NCI-H82 treated with DMSO at 0.1 percent for 48 hours (cell line): ENCODE data around the gene MORN1.

Experiments
- DNase-seq: peaks from one replicate; lab custom pipeline; 2025; ENCODE audit not compliant: unreplicated experiment; lab: John Stamatoyannopoulos, UW

The MORN1 gene

DNA sequence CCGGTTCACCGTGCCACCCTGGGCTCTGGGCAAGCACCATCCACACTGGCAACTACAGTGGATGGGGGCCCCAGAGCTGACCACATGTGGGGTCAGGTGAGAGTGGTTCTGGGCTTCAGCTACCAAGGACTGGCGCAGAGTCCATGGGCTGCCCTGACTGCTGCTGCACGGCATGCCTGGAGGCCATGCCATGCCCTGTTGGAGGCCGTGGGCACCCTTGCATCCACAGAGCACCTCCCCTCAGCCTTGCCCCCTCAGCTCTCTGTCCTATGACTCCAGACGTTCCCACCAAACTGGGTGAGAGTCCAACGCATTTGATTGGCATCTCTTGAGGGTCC is 15.5 kb downstream of the MORN1 start:
- DNase-seq: no peak

DNA sequence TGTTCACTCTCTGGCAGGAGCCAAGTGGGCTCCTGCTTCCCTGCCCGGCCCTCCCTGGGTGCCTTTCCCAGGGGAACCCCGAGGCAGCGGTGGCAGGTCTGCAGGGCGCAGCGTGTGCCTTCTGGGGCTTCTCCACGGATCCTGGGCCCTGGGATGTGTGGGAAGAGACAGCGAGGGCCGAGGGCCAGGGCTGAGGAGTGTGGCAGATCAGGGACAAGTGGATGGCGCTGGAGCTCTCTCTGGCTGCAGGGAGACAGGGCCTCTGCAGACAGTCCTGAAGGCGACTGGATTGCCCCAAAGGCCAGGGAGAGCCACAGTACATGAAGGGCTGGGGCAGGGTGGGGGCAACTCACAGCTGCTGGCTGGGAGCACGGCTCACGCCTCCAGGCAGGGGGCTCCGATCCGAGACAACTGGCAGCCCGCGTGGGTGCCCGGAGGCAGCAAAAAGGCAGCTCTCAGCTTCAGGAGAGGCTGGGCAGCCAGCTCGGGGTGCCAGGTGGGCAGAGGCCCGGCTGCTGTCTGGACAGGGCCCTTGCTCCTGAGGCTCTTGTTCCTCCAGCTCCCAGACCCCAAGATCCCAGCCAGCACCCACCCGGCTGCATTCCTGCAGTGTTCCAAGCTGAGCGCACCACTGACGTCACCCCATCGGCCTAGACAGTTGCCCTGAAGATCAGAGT is 16.0 kb downstream of the MORN1 start:
- DNase-seq: no peak

DNA sequence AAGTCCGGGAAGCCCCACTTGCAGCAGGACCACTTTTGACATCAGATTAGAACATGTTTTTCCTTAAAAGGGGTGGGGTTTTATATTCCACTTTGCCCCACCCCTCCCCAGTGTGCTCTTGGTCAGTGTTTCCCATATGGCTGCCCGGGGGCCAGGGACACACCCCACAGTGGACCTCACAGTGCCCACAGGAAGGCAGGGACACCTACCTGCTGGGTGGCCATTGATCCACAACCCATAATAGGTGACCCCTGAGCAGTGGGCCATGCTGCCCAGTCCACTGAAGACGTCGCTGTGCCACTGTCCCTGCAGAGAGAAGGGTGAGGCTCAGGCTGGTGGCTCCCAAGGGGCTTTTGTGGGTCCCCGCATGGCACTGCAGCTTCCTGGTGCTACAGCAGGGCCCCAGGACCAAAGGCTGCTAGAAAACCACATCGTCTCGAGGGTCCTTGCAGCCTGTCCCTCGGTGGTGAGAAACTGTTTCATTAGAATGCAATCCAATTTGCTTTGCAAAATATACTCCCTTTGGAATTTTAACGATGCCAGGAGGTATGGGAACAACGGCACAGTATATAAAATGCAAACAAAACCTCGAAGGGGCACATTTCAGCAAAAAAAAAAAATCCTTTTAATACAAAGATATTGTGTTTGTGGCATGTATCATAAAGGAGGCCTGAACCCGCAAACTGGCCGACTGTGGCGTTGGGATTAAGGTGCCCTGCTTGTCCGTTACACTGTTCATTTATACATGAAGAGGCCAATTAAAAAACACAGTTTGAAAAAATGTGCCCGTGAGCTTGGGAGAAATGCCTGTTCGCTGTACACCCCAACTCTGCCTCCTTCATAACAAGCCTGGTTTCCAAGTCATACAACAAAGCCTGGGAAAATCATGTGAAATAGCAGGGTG is 16.9 kb downstream of the MORN1 start:
- DNase-seq: no peak

- DNase-seq: no peak
Measured at GRCh38 chr1:2373551-2374251, 17.7 kb downstream of the MORN1 start.

DNA sequence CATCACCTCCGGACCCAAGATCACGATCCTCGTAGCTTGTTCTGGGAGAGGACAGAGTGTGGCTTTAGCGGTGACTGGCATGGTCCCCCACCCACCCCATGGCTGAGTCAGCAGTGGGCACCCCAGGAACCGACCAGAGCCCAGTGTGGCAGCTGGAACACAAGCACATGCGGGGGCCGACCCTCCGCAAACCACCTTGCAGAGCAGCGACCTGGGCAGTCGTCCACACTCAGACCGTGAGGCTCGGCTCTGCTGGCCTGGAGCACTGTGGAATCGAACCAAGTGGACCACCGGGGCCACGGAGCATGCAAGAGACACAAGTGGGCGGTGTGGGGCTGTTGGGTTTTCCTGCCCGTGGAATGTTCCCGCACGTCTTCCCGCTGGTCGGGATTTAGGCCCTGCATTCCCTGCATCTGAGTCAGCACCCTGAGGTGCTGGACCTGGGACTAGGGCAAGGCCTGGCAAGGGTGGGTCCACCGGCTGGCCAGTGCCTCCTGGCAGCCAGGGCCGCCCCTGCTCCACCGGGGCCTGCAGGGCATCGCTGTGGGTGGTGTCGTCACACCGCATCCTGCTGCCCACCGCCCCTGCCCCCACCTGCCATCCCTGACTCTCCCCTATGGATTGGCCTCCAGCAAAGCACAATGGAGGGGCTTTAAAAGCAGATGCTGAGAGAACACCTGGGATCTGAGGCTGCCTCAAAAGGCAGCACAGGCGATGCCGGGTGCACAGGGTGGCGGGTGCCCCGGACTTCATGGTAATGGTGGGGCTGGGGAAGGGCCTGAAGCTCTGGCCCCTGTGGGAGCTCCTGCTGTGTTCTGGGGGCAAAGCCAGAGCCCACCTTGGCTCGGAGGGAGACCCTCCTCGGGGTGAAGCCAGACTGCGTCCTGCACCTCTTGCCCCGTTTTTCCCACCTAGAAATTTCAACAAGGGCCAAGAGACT is 18.5 kb downstream of the MORN1 start:
- no peak for DNase-seq

DNA sequence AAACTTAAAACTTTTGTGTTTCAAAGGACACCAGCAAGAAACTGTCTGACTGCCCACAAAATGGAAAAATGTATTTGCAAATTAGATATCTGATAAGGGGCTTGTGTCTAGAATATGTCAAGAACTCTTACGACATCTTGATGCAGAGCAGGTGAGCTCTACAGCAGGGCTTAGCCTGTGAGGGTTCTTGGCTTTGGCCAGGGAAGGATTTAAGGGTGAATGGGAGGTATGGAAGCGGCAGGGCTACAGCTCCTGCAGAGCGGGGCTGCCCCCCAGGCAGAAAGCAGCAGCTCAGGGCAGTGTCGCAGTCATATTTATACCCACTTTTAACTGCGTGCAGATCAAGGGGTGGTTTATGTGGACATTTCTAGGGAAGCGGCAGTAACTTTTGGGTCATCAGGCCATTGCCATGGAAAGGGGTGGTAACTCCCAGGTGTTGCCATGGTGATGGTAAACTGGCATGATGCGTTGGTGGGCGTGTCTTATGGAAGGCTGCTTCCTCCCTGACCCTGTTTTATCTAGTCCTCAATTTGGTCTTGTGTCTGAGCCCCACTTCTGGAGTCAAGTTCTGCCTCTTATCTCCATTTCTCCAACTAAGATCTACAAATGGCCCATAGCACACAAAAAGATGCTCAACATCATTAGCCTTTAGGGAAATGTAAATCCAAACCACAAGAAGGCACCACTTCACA is 23.2 kb downstream of the MORN1 start:
- no peak for DNase-seq

GRCh38 chr1:2363847-2364513 is 27.4 kb downstream of the MORN1 start:
- no peak for DNase-seq

DNA sequence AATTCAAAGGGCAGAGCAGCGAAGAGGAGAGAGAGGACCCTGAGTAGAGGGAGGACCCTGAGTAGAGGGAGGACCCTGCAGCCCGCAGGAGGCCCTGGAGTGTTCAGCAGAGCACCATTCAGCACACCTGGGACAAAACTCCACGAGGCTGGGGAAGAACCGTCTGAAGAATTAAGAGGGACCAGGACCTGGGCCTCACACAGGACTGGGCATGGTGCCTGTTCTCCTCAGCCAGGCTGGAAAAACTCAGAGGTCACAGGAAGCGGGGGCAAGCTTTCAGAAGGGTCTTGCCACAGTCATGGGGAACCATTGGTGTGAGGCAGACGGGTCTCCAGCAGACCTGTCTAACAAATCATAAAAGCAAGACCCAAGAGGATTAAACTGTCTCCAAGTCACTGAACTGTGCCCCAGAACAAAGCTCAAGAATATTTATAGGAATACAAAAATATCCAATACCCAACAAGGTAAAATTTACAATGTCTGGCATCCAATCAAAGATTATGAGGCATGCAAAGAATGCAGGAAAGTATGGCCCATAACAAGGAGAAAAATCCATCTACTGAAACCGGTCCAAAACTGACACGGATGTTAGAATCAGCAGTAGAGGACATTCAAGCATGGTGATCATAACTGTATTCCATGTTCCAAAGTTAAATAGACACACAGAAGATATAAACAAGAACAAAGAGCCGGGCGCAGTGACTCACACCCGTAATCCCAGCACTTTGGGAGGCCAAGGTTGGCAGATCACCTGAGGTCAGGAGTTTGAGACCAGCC is 30.6 kb downstream of the MORN1 start:
- DNase-seq: no peak

DNA sequence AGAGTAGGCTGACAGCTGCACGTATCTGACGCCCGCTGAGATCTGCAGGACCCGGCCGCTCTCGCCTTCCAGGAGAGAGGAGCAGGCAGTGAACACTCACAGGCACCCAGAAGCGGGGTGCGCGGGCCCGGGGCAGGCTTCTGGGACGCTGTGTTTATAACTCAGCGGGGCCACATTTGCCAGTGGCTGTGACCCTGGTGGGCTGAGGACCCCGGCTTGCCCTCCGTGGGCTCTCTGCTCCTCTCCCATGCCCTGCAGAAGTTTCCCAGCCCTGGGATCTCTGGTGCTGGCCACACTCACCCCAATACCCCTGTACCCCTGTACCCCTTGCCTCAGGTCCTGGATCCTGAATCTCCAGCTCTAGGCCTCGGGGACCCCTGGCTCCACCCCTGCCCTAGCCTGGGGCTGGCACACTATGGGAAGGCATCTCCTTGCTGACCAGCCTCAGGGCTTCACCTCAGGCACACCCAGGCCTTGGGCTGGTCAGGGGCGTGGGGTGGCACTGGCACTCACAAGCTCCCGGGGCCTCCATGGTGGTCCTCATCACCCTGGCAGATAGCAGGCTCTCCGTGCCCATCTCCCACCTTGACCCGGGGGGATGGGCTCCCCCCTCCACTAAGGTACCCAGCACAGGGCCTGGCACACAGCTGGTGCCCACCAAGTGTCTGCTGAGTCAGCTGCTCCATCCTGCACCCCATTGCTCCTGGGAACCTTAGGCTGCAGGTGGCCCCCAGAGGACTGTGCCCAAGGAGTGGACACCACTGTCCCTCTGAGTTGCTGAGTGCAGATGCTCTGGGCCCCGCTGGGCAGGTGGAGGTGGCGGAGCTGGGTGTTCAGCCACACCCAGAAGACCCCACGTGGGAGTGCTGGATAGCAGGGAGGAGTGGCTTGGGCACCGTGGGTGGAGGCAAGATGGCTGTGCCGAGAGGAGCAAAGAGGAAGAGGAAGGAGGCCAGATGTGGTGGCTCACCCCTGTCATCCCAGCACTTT is 32.4 kb downstream of the MORN1 start:
- DNase-seq: no peak

GRCh38 chr1:2358072-2358471 is 33.3 kb downstream of the MORN1 start:
- DNase-seq: no peak

GRCh38 chr1:2356911-2357845 is 34.2 kb downstream of the MORN1 start:
- no peak for DNase-seq

DNA sequence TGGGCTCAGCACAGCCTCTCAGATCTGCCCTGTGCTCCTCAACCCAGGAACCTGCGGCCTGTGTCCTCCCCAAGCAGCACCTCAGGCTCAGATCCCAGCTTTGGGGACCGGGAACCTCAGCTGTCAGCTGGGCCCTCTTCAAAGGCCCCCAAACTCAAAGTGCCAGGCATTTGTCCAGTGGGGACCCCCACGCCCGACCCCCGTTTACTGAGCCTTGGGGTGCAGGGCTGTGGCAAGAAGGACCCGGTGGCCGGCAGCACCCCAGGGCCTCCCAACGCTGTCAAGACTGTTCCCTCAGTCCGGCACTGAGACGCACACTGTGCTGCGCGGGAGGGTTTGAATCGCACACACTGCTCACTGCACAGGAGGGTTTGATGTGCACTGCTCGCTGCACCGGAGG is 35.0 kb downstream of the MORN1 start:
- no peak for DNase-seq

- DNase-seq: no peak
Measured at GRCh38 chr1:2355373-2356261, 35.7 kb downstream of the MORN1 start.

DNA sequence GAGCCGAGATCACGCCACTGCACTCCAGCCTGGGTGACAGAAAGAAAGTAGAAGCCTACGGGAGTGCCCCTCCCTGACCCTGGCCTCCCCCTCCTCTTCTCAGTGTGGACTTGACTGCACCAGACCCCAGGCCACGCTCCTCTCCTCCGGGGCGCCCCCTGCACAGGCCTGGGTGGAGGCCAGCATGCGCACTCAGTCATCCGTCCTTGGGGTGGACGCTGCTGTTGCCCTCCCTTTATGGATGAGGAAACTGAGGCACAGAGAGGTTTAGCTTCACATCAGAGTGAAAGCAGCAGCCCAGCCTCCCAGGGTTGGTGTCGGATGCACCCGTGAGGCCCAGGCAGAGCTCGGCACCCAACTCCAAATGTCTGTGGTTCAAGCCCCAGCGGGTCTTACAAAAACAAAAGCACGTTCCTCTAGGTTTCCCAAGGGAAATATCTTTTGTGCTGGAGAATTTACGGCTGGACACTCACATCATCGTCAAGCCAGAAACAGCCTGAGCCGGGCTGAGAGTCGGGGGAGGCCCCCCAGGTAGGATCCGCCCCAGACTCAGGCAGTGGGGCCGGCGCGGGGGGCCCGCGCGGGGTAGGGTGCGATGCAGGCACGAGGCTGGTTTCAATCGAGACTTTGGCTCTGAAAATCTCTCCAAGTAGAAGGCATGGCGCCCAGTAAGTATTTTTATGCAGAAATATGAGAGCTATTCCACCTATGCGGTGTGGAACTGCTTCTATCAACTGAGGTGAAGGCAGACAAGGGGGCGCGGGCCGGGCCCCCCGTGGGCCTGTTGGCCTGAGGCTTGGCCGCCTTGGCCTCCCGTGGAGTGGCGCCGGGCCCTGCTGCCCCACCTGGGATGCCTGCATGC is 36.6 kb downstream of the MORN1 start:
- no peak for DNase-seq
